HCT116 (cell line): ENCODE results near the gene CCDC81. TPM values are rescaled to one million over a fixed set of nuclear protein-coding genes. Genes with fewer than 3 reads are reported as not detected.

Experiments used
- ATAC-seq: fragments of 200-7000 bp; cut with Tn5 transposase; 2 replicates; pipeline ENCODE4 v1.9.1; 2020; ENCODE audit warnings: mild to moderate bottlenecking, moderate library complexity
- BruUV-seq: library from RNA; stranded (reverse); fragments of 400-500 nt; replicated peaks from 2 replicates; lab custom pipeline; 2021; lab: Mats Ljungman, UMichigan
- CTCF ChIA-PET: fragments of 300-600 bp; sonication (Branson Sonifier 250); formaldehyde crosslinking; loops from one replicate; lab custom pipeline; 2021; ENCODE audit warnings: antibody characterized with exemption; lab: Charles Lee
- POLR2A ChIA-PET: fragments of 300-600, 350-600 bp; sonication (Branson Sonifier 250); formaldehyde crosslinking; loops from one replicate; lab custom pipeline; 2021; ENCODE audit warnings: antibody characterized with exemption; lab: Charles Lee
- RAD21 ChIA-PET, 2 experiments: fragments of 300-600 bp; sonication (Branson Sonifier 250); formaldehyde crosslinking; loops; one replicate each; lab custom pipeline; 2023; ENCODE audit warnings: low total read pairs in 2 of 2; ENCODE audit not compliant: uncharacterized antibody in 2 of 2, unreplicated experiment in 2 of 2, low non-redundant PET in 1 of 2; lab: Charles Lee
- DNase-seq: peaks from one replicate; pipeline ENCODE4 v3.0.0-alpha.2; 2010; ENCODE audit warnings: low read depth, low spot score
- H2AFZ ChIP-seq: fragments of 200-600 bp; shearing (Covaris generic), sonication (generic); 2 replicates; pipeline ENCODE4 v1.6.1; 2017; ENCODE audit warnings: low read depth, mixed run types, mixed read lengths, antibody characterized with exemption, low read length; ENCODE audit not compliant: poor library complexity, severe bottlenecking
- H3K27ac ChIP-seq: 2 replicates; pipeline ENCODE4 v1.5.1; 2012; ENCODE audit warnings: low read depth, low read length
- H3K27me3 ChIP-seq: fragments of 200-600 bp; sonication (generic); 2 replicates; pipeline ENCODE4 v1.6.1; 2016; ENCODE audit warnings: mixed run types, low read length, mixed read lengths; ENCODE audit not compliant: insufficient read depth
- H3K36me3 ChIP-seq, 2 experiments: fragments of 200-500 bp in 1 of 2; fragments of 200-600 bp in 1 of 2; sonication (Bioruptor generic) in 1 of 2; sonication (generic) in 1 of 2; 2 replicates each; pipeline versions ENCODE4 v1.5.1 to v1.6.1; 2014 to 2016; ENCODE audit warnings: low read length in 2 of 2, inconsistent platforms in 1 of 2, mixed read lengths in 1 of 2, mixed run types in 1 of 2; ENCODE audit not compliant: insufficient read depth in 2 of 2, control insufficient read depth in 1 of 2
- H3K4me1 ChIP-seq, 2 experiments: fragments of 200-600 bp in 1 of 2; sonication (generic) in 1 of 2; 2 replicates each; pipeline versions ENCODE4 v1.5.1 to v1.6.1; 2012 to 2017; ENCODE audit warnings: low read length in 2 of 2, inconsistent platforms in 1 of 2, mild to moderate bottlenecking in 1 of 2, mixed read lengths in 1 of 2, mixed run types in 1 of 2, moderate library complexity in 1 of 2; ENCODE audit not compliant: insufficient read depth in 2 of 2, control insufficient read depth in 1 of 2
- H3K4me2 ChIP-seq: fragments of 200-600 bp; sonication (generic); 2 replicates; pipeline ENCODE4 v1.6.1; 2017; ENCODE audit warnings: mixed run types, low read length, mixed read lengths
- H3K4me3 ChIP-seq, 2 experiments: fragments of 200-600 bp in 1 of 2; sonication (generic) in 1 of 2; replicated peaks in 1 of 2; 2 replicates each; pipeline ENCODE4 v1.5.1; 2011 to 2016; ENCODE audit warnings: low read length in 2 of 2, control low read depth in 1 of 2, low read depth in 1 of 2, mild to moderate bottlenecking in 1 of 2, mixed read lengths in 1 of 2, mixed run types in 1 of 2
- H3K79me2 ChIP-seq: fragments of 200-600 bp; sonication (generic); 2 replicates; pipeline ENCODE4 v1.6.1; 2017; ENCODE audit warnings: mild to moderate bottlenecking, mixed run types, low read length, moderate library complexity, mixed read lengths; ENCODE audit not compliant: insufficient read depth
- H3K9ac ChIP-seq: fragments of 200-600 bp; sonication (generic); 2 replicates; pipeline ENCODE4 v1.6.1; 2016; ENCODE audit warnings: low read length, mixed read lengths
- H3K9me2 ChIP-seq: fragments of 200-600 bp; sonication (generic), shearing (Covaris generic); 2 replicates; pipeline ENCODE4 v1.6.1; 2017; ENCODE audit warnings: mixed run types, mild to moderate bottlenecking, moderate library complexity; ENCODE audit not compliant: insufficient read depth
- H3K9me3 ChIP-seq, 2 experiments: fragments of 200-500 bp in 1 of 2; fragments of 200-600 bp in 1 of 2; sonication (Bioruptor generic) in 1 of 2; sonication (generic) in 1 of 2; 2 replicates each; pipeline ENCODE4 v1.6.1; 2014 to 2017; ENCODE audit warnings: low read length in 2 of 2, mixed read lengths in 2 of 2, inconsistent platforms in 1 of 2, low read depth in 1 of 2, mild to moderate bottlenecking in 1 of 2, mixed run types in 1 of 2, moderate library complexity in 1 of 2; ENCODE audit not compliant: control insufficient read depth in 1 of 2, insufficient read depth in 1 of 2
- H4K20me1 ChIP-seq: fragments of 200-600 bp; sonication (generic), shearing (Covaris generic); 2 replicates; pipeline ENCODE4 v1.6.1; 2017; ENCODE audit warnings: mixed run types, mild to moderate bottlenecking, moderate library complexity; ENCODE audit not compliant: insufficient read depth
- CTCF ChIP-seq, 3 experiments: fragments of 200-600 bp in 1 of 3; sonication (generic) in 1 of 3; IDR thresholded peaks in 2 of 3; conservative IDR thresholded peaks in 1 of 3; 2 replicates each; pipeline ENCODE4 v1.5.1; 2012 to 2017; ENCODE audit warnings: low read depth in 2 of 3, low read length in 2 of 3, antibody characterized with exemption in 1 of 3, borderline replicate concordance in 1 of 3, control low read depth in 1 of 3, mild to moderate bottlenecking in 1 of 3, mixed read lengths in 1 of 3, mixed run types in 1 of 3, moderate library complexity in 1 of 3; ENCODE audit not compliant: insufficient read depth in 1 of 3
- ELF1 ChIP-seq: IDR thresholded peaks from 2 replicates; pipeline ENCODE4 v1.6.1; 2012; ENCODE audit warnings: low read depth, borderline replicate concordance
- SRF ChIP-seq: IDR thresholded peaks from 2 replicates; pipeline ENCODE4 v1.6.1; 2012; ENCODE audit warnings: low read depth
- YY1 ChIP-seq: IDR thresholded peaks from 2 replicates; pipeline ENCODE4 v1.6.1; 2011; ENCODE audit warnings: low read length, low read depth, moderate library complexity, mild to moderate bottlenecking; ENCODE audit not compliant: insufficient replicate concordance; ENCODE audit errors: extremely low read depth
- ZBTB33 ChIP-seq: IDR thresholded peaks from 2 replicates; pipeline ENCODE4 v1.6.1; 2011; ENCODE audit warnings: mild to moderate bottlenecking, low read length, moderate library complexity; ENCODE audit not compliant: insufficient replicate concordance; ENCODE audit errors: extremely low read depth
- intact Hi-C: fragments of 100-400 bp; cut with micrococcal nuclease; formaldehyde crosslinking; loops from 2 replicates; pipeline ENCODE4 v1.10.0; 2022
- total RNA-seq: library from RNA; stranded (reverse); gene quantifications from one replicate; pipeline ENCODE4 v1.2.1, GENCODE V29; 2021; ENCODE audit not compliant: unreplicated experiment

The CCDC81 gene
- total RNA-seq, 1 experiment from 2014 or later: 0.69 TPM

- H3K4me2 ChIP-seq: no peak overlapping the region
- TF ChIP-seq ZBTB33 (no peak), ELF1 (0 out of 2 replicates have a peak, but pooled peaks have one; percentile 18), YY1 (no peak), CTCF (IDR thresholded peaks at IDR 0.05 in 2 of 3, conservative IDR thresholded peaks at IDR 0.05 in 1 of 3; ENCODE audit: borderline replicate concordance in 1 of 3, insufficient read depth in 1 of 3, low read depth in 2 of 3, low read length in 2 of 3) (no peak), SRF (no peak)
- TF ChIP-seq, all 23 proteins: peak for 1
- no peaks in the 10 kb centered on the region; the same call in 1 of the 2 replicates for H3K9me2 ChIP-seq
- no peaks in the 10 kb centered on the region for H3K27me3 ChIP-seq
- BruUV-seq: no TSS peak
- H3K27ac ChIP-seq: no peak overlapping the region
- ATAC-seq: peak; percentile 52; the same call in 1 of the 2 replicates
- H3K4me3 ChIP-seq: no peak overlapping the region
- H3K36me3 ChIP-seq: no peaks in the 10 kb centered on the region
- H2AFZ ChIP-seq: no peak overlapping the region
- ChIA-PET POLR2A (no interaction called here), RAD21 (no interaction called here), CTCF (no interaction called here)
- intact Hi-C loops: no loop called here
- no peak for DNase-seq
- no peaks in the 10 kb centered on the region for H4K20me1 ChIP-seq
- H3K79me2 ChIP-seq: no peaks in the 10 kb centered on the region
- no peaks in the 10 kb centered on the region for H3K9me3 ChIP-seq
- no peak overlapping the region for H3K9ac ChIP-seq
- peaks cover 0 to 4% of the 10 kb centered on the region in 2 experiments; a peak in 2 of 4 replicates for H3K4me1 ChIP-seq
These were observed 13.5 kb downstream of the CCDC81 start for GRCh38 chr11:86388198-86388597.
